Astrocyte (in vitro differentiated cells and primary cell): ENCODE results near the gene ADAMTS6.

Experiments used
- EZH2 ChIP-seq: IDR thresholded peaks from 2 replicates; pipeline ENCODE4 v1.6.1; 2012; ENCODE audit warnings: mild to moderate bottlenecking, low read length, inconsistent platforms; ENCODE audit not compliant: insufficient read depth
- TF ChIP-seq, protein P1 (sequence below): IDR thresholded peaks from 2 replicates; pipeline ENCODE4 v1.5.1; 2011; ENCODE audit warnings: low read depth, mild to moderate bottlenecking, inconsistent platforms, low read length, moderate library complexity; ENCODE audit not compliant: insufficient read depth

GRCh38 chr5:65481635-65482295, at the start of gene ADAMTS6:
- TF ChIP-seq, protein P1, sequence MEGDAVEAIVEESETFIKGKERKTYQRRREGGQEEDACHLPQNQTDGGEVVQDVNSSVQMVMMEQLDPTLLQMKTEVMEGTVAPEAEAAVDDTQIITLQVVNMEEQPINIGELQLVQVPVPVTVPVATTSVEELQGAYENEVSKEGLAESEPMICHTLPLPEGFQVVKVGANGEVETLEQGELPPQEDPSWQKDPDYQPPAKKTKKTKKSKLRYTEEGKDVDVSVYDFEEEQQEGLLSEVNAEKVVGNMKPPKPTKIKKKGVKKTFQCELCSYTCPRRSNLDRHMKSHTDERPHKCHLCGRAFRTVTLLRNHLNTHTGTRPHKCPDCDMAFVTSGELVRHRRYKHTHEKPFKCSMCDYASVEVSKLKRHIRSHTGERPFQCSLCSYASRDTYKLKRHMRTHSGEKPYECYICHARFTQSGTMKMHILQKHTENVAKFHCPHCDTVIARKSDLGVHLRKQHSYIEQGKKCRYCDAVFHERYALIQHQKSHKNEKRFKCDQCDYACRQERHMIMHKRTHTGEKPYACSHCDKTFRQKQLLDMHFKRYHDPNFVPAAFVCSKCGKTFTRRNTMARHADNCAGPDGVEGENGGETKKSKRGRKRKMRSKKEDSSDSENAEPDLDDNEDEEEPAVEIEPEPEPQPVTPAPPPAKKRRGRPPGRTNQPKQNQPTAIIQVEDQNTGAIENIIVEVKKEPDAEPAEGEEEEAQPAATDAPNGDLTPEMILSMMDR = no peak
- no peak for TF ChIP-seq EZH2
